Left colon (tissue), 2 donors: ENCODE measurements around the gene ARMCX5. TPM values are rescaled to one million over a fixed set of nuclear protein-coding genes. Genes with fewer than 3 reads are reported as not detected.

ENCODE experiments used
- ATAC-seq: fragments of 200-7000 bp; cut with Tn5 transposase; one replicate; pipeline ENCODE4 v1.9.1; 2020; ENCODE audit warnings: mild to moderate bottlenecking, moderate library complexity
- DNase-seq, 2 donors: peaks; one replicate each; pipeline ENCODE4 v3.0.0-alpha.2; 2020
- intact Hi-C, 2 donors: fragments of 100-400 bp; cut with DNase I in 1 of 2; cut with micrococcal nuclease in 1 of 2; formaldehyde crosslinking; loops; one replicate each; pipeline versions ENCODE4 v1.11.2 to v1.14.0; 2022; cut with DNase I, micrococcal nuclease
- long read RNA-seq: library from polyadenylated mRNA; unstranded; transcript quantifications from one replicate; pipeline ENCODE4 v2.0.0, GENCODE V29; 2021
- total RNA-seq, 2 donors: library from RNA; stranded (reverse); fragmentation: NEBNext Ultra II Directional; extraction: Animal tissue kit (Norgen Biotek cat#: 25700); gene quantifications; one replicate each; pipeline ENCODE4 v1.2.1, GENCODE V29; 2021
- donor health status: DM: no; HTN: no; CAD: no.
- donor health status: DM: yes; HTN: yes; CAD: no.

ARMCX5 gene
- 10 to 100 TPM in 1 of 2 donors, 1 to 10 TPM in 1; 9.6 to 12.1 TPM for total RNA-seq
- long read RNA-seq, full-length matches to known transcripts = 5 of 14 reads
- long read RNA-seq, partial matches to known transcripts = 5 of 14 reads
- long read RNA-seq, other reads (novel, unspliced or antisense) = 4 of 14 reads

DNA sequence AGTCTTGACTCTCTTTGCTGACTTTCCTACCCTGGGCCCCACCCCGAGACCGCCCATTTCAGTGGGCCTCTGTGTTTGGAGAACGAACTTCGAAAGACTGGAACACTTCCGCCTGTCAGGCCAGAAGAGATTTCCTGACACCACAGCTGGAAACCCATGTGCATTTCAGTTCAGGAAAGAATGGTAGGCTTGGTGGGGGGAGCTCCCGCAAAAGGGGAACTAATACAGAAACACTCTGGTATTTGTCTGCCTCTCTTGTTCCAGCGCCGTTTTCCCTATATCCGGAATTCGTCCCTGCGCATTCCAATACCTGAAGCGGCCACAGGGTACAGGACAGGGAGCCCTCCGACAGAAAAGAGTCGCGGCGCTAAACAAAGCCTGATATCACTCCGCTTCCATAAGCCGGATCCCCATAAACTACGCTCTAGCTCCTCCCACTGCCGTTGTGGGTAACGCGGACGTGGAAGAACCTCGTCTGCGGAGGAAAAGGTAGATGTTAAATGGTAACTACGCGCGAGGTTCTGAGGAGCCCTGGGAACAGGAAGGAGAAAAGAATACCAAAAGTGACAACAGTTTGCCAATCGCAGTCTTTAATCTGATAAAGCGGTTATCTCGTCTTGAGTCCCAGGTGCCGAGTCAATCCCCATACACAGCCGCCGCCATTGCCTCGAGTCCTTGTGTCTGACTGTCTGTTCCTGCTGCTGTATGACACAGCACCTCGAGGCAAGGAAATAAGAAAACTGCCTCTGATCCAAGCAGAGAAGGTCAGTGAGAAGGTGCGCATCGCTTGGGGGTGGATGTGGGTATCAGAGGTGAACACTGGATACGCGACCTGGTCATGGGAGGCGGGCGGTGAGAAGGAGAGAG, at the start of gene ARMCX5:
ARMCX5 (plus strand) TSS at position 432 of the 867 bp plus-strand sequence. CDS start 2,627 bp downstream, outside the sequence.
- intact Hi-C loops = no loop called here
- DNase-seq (peak; percentile 75 to 78), ATAC-seq (peak; percentile 97)

DNA sequence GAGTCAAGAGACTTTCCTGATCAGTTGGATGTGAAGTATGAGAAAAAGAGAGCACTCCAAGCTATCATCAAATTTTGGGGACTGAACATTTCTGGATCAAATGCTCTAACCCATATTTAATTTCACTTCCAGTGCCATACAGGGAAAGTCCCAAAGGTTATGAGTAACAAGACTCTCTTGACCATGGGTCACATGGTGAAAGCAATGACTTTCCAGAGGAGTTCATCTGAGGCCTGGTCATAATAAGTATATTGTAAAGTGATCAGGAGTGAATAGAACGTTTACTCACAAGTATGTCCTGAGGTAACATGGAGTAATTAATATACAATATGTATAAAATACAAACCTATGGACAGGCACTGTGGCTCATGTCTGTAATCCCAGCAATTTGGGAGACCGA, 40.7 kb upstream of the ARMCX5 start:
- ATAC-seq = no peak
- intact Hi-C loops = no loop called here

DNA sequence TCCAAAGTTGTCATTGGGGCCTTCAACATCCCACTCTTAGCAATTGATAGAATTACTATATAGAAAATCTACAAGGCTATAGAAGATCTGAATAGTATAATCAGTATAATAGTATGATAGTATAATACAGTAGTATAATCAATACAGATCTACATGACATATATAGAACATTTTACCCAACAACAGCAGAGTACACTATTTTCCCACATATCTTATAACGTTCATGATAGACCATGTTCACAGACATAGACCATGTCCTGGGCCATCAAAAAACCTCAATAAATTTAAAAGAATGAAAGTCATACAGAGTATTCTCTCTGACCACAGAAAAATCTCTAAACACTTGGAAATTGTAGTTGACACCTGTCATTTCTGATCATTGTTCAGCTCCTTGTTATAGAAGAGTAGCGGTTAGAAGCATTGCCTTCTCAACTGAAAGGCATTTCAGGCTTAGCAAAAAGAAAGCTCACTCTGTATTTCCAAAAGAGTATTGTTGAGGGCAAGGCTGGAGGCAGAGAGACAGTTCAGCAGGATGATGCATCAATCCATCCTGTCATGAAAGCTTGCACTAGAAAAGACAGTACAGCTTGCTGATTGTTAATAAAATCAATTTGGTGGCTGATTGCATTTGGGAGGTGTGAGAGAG, 38.8 kb upstream of the ARMCX5 start:
- ATAC-seq (no peak), DNase-seq (no peak)
- intact Hi-C loops = no loop called here

More for the DNA sequence above, 40.7 kb upstream of the ARMCX5 start:
- DNase-seq = no peak

DNA sequence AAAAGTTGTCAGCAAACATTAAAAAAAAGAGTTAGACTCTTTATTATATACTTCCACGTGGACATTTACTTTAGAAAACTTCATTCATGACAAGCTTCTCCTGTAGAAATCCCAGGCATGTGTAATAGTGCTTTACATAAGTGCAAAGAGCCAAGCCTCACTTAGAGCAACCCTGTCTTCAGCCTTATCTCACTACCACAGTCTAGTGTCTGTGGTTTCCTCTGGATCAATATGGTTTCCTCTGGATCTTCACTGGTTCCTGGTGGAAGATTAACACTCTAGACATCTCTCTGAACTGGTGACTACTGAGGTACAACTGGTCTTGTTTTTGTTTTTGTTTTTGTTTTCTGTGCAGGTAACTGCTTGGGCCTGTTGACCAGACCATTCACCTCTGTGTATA, 18.4 kb upstream of the ARMCX5 start:
- ATAC-seq (no peak), DNase-seq (no peak)
- intact Hi-C loops = no loop called here

DNA sequence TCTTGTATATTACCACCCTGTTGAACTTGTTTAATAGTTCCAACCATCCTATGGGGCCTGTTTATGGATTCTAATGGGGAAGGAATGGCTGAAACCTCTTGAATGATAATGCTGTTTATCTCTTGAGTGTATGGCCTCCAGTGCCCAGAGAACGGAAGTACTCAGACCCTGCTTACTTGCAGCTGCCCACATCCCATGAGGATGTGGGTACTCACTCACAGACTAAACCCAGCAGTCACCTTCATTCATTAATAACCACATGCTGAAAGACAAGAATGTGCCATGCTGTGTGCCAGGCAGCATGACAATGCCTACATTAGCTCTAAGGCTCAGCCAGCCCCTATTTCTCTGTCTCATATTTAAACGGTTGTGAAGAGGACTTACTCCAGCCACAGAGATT, 5.9 kb upstream of the ARMCX5 start:
- DNase-seq (no peak), ATAC-seq (no peak)

DNA sequence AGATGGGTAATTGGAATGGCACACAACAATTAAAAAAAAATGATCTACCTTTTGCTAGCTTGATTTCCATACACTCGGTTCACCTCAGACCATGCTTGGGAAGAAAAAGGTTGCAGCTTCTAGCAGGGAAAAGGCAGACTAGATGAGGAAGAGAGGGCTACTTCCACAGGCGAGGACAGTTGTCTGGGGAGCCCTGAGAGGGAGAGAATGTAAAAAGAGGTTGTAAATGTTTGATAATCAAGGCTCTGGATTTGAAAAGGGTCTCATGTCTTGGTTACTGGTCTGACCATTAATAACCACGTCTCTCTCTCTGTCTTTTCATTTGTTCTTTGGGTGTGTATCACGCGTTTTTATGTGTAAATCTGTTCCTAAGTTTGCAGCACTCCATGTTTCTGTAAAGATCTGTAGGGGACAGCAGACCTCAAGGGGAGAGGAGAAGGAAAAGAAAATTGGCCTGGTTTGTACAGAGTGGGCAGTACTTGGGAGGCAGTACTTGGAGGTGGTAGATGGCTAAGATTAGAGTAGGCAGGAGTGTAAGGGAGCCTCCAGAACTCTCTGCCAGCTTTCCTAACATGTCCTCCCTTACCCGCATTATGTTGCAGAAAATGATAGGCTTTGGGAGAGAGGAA, 750 bp downstream of the ARMCX5 start:
- ATAC-seq = peak; percentile 36
- no peak for DNase-seq
- intact Hi-C loops = no loop called here

More for the DNA sequence above, 5.9 kb upstream of the ARMCX5 start:
- intact Hi-C loops = no loop called here

DNA sequence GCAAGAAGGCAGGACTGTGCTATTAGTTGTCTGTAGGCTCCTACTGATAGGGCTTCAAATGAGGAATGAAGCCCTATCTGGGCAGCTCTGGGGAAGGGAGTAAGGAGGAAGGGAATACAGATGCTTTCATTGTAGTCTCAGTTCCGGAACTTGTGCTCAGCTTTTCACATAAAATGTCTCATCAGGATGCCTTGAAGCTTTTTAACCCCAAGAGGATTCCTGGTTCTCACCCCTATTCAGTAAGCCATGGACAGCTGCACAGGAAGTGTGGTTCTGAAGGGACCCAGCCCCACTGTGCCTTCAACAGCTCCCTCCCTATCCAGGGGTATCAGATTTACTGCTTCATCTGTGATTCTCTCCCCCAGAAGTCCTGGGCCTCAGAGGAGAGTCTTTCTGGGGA, 5.0 kb downstream of the ARMCX5 start:
- intact Hi-C loops = no loop called here
- ATAC-seq = no peak
- DNase-seq = no peak

DNA sequence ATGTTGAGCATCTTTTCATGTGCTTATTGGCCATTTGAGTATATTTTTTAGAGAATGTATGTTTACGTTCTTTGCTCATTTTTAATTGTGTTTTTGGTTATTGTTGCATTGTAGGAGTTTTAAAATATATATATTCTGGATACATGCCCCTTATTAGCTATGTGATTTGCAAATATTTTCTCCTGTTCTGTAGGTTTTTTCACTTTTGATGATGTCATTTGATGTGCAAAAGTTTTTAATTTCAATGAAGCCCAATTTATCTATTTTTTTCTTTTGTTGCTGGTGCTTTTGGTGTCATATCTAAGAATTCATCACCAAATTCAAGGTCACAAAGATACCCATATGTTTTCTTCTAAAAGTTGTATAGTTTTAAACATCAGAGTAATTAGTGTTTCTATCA, 6.8 kb downstream of the ARMCX5 start:
- ATAC-seq (no peak), DNase-seq (no peak)
- intact Hi-C loops = no loop called here

DNA sequence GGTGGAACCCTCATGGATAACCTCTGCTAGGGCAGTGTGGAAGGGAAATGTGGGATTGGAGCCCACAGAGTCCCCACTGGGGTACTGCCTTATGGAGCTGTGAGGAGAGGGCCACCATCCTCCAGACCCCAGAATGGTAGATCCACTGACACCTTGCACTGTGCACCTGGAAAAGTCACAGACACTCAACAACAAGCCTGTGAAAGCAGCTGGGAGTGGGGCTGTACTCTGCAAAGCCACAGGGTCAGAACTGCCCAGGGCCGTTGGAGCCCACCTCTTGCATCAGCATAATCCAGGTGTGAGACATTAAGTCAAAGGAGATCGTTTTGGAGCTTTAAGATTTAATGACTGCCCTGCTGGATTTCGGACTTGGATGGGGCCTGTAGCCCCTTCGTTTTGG, 11.6 kb downstream of the ARMCX5 start:
- intact Hi-C loops = no loop called here
- no peak for DNase-seq
- ATAC-seq = no peak

DNA sequence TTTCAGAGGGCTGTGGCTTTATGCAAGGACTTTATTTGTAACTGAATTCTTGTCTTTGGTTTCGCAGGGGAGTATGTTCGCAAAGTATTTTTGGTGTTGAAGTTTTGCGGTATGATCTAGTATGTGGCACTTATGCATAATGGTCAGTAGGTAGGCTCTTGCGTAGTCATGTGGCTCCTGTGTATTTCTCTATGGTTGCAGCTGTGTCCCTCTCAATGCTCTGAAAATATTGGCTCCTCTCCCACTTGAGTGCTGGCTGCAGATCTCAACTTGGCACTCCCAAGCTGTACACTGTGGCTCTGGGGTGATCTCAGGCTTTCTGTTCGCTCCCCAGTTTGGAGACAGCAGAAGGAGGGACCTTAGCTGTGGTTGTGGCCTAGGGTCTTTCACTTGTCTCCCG, 24.8 kb downstream of the ARMCX5 start:
- DNase-seq (no peak), ATAC-seq (no peak)
- intact Hi-C loops = no loop called here

DNA sequence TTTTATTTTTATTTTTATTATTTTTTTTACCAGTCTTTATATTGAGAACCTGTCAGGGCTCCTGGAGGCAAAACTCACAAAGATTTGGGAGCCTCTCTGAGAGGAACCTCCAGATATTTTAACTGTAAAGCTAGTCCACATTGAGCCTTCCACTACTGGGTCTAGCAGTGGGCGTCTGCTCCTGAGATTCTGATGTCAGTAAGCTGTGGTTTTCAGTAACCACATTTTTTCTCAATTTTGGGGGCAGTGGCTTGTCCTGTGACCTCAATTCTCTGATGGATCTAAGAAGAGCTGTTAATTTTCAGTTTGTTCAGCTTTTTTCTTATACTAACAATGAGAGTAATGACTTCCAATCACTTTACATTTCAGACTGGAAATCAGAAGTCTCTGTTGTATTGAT, 28.3 kb downstream of the ARMCX5 start:
- intact Hi-C loops = no loop called here
- DNase-seq (no peak), ATAC-seq (no peak)

DNA sequence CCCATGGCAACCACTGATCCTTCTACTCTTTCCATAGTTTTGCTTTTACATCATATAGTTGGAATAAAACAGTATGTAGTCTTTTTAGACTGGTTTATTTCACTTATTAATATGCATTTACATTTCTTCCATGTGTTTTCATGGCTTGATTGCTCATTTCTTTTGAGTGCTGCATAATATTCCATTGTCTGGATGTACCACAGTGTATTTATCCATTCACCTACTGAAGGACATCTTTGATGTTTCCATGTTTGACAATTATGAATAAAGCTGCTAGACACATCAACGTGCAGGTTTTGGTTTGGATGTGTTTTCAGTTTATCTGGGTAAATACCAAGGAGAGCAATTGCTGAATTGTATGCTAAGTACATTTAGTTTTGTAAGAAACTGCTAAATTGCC, 38.2 kb downstream of the ARMCX5 start:
- DNase-seq (no peak), ATAC-seq (no peak)
- intact Hi-C loops = no loop called here

DNA sequence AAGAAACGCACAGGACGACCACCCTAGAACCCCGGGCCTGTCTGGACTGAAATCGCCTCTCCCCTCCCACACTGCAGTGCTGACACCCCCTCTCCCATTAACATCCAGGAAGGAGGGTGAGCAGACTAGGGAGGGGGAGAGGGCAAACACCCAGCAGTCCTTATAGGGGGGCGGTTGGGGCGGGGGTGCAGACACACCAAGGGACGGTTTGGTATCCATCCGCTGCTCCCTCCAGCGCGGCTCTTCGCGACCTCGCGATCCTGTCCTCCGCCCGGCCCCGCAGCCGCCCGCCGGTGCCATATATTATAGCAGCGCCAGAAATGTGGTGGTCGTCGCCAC, 51.6 kb downstream of the ARMCX5 start:
- DNase-seq = no peak
- ATAC-seq = no peak
- intact Hi-C loops = no loop called here

DNA sequence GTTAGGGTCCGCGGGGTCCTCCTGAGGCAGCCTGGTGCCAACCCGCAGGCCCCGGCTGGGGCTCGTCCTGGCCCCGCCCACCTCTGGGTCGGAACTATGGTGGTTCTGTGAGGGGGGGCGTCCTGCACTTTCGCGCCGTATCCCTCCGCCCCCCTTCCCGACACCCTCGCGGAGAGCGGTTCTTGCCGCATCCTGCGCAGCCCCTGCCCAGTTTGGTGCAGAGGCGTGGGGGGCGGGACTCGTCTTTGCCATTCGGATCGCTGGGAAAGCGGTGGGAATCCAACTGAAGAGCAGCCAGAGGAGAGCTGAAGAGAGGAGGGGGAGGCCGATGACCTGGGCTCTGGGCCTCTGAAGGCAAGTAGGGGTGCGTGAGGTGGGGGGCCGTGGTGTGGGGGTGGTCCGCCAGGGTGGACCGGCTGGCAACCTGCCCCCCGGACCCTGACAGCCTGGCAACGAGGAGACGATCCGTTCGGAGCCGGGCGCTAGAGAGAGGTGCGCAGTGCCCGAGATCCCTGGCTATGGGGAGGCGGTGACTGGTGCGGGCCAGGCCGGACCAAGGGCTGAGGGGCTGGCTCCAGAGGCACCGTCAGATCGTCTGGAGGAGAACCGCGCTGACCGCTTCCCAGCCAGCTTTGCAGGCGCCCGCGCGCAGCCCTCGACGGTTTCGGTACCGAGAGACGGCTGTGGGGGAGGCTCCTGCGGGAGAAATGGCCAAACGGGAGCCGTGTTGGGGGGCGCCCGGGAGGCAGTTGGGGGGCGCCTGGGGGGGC, 52.1 kb downstream of the ARMCX5 start, which contains the start of gene GPRASP1:
GPRASP1 (plus strand) TSS at position 242 of the 770 bp plus-strand sequence. CDS start 2,431 bp downstream, outside the sequence.
- ATAC-seq = peak; percentile 63
- DNase-seq = peak; percentile 53 to 59
- intact Hi-C loops = no loop called here

DNA sequence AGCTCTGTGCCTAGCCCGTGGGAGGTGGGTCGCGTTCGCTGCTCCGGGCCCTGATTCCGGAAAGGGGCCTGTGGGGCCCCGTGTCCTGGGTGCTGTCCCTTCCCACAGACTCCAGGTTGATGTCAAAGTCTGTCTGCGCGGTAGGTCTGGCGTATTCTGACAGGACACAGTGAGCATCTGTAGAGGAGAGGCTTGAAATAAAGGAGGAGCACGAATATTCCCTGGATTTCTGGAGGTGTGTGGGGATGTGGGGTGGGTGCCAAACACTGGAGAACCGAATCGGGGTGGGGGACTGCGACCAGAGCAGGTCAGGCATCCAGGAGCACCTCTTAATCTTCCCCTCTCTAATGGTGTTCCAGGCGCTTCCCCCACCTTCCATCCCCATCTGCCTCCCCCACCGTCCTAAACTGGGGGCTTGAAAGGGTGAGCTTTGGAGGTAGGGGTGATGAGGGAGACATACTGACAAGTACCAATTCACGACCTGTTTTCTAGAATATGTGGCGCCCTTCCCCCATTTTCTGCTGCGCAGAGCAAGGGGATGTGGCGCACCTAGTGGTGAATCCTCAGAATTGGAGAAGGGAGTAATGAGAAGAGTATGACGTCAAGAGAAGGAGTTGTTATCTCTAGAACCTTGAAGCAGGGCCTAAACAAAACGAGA, 52.8 kb downstream of the ARMCX5 start:
- DNase-seq = peak; percentile 33 to 36
- intact Hi-C loops = no loop called here
- peak; percentile 68 for ATAC-seq
